GM21360 (cell line): ENCODE data around the gene NRIP3.
A peak's percentile ranks its signal among the peaks of the same experiment; 100 is the strongest.

ENCODE experiments used
- ATAC-seq: cut with Tn5 transposase; IDR thresholded peaks from one replicate; pipeline ENCODE4 v1.9.1; 2021; ENCODE audit warnings: mild to moderate bottlenecking, moderate library complexity; ENCODE audit not compliant: unreplicated experiment

The NRIP3 gene

DNA sequence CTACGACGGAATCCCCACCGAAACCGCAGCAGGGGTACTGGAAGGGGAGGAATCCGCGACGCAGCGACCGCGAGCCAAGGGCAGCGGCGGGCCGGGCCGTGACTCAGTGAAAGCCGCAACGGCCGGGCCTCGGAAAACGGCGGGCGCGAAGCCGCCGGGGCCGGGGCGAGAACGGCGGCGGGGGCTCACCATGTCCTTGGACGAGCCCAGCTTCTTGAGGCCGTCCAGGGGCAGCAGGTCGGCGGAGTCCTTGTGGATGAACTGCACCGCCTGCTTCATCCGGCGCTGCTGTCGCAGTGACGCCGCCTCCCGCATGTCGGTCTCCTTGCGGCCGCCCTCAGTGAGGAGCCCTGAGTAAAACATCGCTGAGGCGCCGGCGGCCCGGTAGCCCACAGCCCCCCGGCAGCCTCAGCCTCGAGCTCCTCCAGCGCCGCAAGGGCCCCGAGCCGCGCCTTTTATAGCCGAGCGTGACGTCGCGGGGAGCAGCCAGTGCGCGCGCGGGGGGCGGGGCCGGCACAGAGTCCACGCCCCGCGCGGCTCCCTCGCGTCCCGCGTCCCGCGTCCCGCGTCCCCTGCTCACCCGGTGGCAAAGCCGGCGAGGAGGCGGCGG is at the start of gene NRIP3:
Gene NRIP3, minus strand, starts transcription at position 429 of the 610 bp plus-strand sequence. Its CDS starts 66 bp downstream, at position 363.
- peak; percentile 51 for ATAC-seq

DNA sequence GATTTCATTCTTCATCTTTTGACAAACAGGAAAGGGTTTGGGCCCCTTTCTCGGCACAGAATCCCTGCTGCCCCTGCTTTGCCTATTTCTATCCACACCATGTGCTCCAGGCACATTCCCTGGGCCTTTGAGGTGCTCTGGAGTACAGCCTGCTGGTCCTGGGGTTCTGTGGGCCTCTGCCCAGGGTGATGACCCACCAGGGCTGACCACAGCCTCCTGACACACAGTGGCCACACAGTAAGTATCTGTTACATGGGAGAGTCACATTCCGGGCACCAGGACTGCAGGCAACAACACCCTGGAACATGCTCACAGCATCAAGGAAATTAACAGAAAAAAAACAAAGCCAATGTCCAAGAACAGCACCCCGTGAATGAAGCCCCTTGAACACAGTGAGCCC is 48.5 kb upstream of the NRIP3 start:
- ATAC-seq: no peak

- ATAC-seq: no peak
Observed at GRCh38 chr11:9049959-9050358, 46.2 kb upstream of the NRIP3 start.

DNA sequence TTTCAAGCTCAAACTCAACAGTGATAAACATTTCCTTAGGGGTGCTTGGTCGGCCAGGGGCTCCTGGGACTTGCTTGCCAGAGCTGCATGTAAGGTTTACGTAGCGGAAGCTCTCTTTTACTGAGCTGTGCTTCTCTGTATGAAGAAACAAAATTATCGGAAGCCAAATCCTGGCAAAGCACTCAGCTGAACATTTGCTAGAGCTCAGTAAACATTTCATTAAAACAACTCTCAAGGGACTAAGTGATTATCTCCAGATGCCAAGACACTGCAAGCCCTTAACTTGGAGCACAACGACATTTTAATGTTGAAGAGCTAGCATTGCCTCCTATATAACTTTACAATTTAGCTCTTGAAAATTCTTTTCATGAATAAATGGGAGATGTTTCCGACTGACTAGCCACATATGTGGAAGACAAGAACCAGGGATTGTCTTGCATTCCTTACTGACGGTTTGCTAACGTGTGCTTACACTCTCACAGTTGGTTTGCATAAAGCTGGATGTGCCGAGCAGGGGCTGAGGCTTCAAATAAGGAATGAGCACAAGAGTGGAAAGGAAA is 44.2 kb upstream of the NRIP3 start:
- no peak for ATAC-seq

DNA sequence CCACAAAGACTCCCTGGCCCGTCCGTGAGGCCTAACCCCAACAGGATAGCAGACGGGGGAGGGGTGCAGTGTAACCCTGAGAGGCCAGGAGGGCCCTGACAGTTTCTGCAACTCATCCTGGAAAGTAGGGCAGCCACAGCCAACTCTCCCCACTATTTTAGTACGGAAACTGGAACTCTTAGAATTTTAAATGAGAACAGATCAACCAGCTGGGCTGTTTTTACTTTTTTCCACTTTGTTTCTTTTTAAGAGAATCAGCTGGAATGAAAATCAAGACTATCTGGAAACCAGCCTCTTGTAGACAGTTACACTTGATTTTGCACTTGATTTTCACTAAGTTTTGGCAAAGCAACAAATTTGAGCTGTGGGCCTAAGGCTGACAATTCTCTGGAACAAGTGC is 42.7 kb upstream of the NRIP3 start:
- ATAC-seq: no peak

- no peak for ATAC-seq
Observed at GRCh38 chr11:9042488-9042887, 38.7 kb upstream of the NRIP3 start.

DNA sequence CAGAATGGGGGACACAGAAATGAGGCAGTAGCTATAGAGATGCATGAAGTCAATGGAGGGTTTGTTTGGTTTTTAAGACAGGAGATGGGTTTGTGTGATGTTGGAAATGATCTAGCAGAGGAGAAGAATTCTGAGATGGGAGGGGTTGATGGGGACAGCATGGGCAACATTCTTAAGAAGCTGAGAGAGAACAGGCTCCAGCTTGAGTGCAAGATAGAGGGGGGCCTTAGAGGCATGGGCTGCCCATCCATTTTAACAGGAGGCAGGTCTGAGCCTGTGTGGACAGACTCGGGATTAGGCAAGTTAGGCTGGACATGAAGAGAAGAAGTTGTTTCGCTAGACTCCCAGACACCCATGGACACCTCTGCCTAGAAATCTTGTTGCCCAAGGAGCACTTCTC is 37.9 kb upstream of the NRIP3 start:
- no peak for ATAC-seq

DNA sequence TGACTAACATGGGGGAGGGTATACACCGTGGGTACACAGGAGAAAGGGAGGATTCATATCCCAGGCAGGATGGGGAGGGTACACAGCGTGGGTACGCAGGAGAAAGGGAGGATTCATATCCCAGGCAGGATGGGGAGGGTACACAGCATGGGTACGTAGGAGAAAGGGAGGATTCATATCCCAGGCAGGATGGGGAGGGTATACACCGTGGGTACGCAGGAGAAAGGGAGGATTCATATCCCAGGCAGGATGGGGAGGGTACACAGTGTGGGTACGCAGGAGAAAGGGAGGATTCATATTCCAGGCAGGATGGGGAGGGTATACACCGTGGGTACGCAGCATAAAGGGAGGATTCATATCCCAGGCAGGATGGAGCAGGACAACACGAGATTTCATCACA is 36.6 kb upstream of the NRIP3 start:
- ATAC-seq: no peak

- ATAC-seq: no peak
Observed at GRCh38 chr11:9039863-9040262, 36.1 kb upstream of the NRIP3 start.

DNA sequence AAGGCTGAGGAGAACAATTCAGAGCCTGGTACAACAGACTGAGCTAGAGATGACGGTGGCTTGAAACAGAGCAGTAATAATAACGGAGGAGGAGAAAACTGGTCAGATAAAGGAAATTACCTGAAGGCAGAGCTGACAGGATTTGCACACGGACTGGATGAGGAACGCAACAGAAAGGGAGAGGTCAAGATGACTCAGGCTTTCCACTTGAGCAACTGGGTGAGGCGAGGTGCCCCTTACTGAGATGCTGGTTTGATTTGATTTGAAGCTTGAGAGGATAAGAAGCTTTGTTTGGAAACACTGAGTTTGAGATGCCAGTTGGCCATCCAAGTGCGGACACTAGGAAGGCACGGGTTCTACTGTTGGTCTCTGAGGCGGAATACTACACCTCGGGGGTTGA is 35.4 kb upstream of the NRIP3 start:
- ATAC-seq: no peak

- ATAC-seq: no peak
Observed at GRCh38 chr11:9038541-9038940, 34.7 kb upstream of the NRIP3 start.

GRCh38 chr11:9037963-9038362 is 34.2 kb upstream of the NRIP3 start:
- ATAC-seq: no peak

DNA sequence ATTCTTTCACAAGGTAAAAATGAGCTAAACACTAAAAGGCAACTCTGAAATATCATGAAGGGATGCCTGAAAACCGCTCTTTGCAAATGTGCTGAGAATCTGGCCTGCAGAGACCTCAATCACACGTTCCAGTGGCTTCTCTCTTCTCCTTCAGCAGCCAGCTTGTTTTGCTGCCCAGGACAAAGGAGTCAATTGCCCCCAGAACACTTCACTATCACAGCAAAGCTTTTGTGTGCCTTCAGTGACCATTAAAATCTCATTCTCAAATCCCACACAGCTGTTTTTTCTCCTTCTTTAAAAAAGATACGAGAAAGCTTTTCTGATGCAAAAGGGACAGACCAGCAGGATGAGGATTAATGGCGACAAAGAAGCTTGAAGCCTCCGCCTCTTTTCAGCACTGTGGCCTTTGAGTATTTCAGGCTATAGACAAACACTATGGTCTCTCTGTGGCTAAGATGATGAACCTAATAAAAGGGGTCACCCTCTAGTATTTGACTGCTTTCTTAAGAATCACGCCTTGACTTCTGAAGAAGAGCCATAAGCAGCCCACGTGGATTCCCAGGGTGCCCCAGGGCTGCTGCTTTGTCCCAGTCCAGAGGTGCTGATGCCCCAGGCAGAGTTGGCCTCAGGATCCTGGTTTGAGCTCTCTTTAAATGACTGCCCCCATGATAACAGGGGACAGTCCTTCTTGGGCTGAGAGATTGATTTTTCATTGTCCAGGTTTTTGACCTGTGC is 33.4 kb upstream of the NRIP3 start:
- ATAC-seq: no peak

GRCh38 chr11:9030601-9031000 is 26.8 kb upstream of the NRIP3 start:
- no peak for ATAC-seq

DNA sequence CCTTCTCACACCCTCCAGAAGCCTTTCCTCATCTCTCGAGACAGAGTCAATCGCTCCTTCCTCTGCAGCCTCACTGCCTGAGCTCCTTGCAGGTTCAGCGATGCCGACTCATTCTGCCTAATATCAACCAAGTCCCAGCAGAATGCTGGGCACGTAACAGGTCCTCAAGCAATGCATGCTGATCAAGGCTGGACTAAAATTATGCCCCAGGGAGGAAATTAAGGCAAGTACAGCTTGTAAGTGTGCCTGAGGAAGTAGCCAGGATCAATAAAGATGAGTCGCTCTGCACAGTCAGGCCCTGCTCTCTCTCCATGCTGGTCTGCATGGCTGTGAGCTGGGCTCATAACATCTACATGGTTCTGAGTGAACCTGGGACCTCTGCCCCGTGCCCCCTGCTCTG is 25.6 kb upstream of the NRIP3 start:
- ATAC-seq: no peak

- no peak for ATAC-seq
Observed at GRCh38 chr11:9028581-9028980, 24.8 kb upstream of the NRIP3 start.

DNA sequence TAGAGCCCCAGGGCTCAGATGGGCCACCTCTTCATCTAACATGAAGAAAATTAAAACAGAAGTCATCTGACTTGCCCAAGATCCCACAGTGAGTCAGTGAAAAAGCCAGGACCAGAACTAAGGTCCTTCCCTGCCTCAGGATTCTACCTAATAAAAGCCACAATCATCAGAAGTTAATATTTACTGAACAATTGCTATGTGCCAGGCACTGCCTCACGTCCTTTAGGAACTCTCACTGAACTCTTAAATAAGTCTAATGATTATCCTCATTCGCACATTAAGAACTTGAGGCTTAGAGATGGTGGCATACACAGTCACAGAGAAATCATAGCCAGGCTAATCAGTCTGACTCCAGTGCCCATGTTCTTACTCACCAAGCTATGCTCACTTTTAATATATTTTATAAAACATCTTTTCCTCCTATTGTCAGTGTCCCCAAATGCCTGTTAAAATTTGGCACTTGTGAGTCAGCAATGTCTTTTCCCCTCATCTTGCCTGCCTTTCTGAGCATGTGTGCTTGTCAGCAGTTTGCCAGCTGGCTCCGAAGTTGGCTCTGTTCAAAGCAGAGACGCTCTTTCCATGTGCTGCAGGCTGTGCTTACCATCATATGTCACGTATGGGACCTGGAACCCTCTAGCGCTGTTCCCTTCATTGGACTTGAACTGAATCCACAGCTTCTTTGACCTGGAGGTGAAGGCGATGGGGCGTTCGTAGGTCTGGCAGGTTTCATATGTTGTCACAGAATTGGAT is 21.5 kb upstream of the NRIP3 start:
- no peak for ATAC-seq

- ATAC-seq: no peak
Observed at GRCh38 chr11:9022961-9023680, 19.3 kb upstream of the NRIP3 start.

DNA sequence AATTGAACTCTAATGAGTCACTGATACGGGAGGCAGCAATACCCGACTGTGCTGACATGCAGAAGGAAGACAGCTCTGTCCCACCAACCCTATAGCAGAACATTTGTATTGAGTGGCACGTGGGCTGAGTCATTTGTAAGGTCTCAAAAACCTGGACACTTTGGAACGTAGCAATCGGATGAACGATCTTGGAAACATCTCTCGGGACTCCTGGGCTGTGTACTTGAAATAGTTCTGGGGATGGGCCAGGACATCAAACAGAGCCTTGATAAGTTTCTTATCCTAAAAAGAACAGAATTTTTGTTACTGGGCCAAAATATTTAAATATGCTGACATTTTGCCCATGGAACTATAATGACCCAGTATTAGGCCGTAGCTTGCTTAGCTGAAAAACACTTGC is 17.1 kb upstream of the NRIP3 start:
- ATAC-seq: no peak

DNA sequence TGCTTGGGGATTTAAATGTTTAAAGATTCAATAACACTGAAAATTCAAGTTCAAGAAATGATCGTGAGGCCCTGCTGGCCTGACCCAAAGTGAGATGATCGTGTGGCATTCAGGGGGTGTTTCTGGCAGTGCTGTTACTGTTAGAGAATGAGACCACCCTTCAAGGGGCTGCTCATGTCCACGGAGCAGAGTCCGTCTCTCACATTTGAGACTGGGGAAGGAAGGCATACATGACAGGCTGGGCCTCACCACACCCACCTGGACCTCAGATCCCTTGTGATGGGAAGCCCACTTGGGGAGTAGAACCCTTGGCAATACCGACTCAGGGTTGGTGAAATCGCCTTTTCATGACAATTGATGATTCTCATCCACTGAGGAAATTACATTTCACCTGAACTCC is 16.1 kb upstream of the NRIP3 start:
- no peak for ATAC-seq

GRCh38 chr11:9017773-9018172 is 14.0 kb upstream of the NRIP3 start:
- ATAC-seq: no peak
